ENCODE data around the gene EFL1.

- TF ChIP-seq, protein P1, sequence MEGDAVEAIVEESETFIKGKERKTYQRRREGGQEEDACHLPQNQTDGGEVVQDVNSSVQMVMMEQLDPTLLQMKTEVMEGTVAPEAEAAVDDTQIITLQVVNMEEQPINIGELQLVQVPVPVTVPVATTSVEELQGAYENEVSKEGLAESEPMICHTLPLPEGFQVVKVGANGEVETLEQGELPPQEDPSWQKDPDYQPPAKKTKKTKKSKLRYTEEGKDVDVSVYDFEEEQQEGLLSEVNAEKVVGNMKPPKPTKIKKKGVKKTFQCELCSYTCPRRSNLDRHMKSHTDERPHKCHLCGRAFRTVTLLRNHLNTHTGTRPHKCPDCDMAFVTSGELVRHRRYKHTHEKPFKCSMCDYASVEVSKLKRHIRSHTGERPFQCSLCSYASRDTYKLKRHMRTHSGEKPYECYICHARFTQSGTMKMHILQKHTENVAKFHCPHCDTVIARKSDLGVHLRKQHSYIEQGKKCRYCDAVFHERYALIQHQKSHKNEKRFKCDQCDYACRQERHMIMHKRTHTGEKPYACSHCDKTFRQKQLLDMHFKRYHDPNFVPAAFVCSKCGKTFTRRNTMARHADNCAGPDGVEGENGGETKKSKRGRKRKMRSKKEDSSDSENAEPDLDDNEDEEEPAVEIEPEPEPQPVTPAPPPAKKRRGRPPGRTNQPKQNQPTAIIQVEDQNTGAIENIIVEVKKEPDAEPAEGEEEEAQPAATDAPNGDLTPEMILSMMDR (conservative IDR thresholded peaks at IDR 0.05) = no peak
- no peak for TF ChIP-seq ZFX (IDR thresholded peaks at IDR 0.05)
Observed at GRCh38 chr15:82186719-82187406, 75.7 kb downstream of the EFL1 start.

Measured in C4-2B (cell line).